ENCODE data around the gene FAM107A. TPM values are rescaled to one million over a fixed set of nuclear protein-coding genes. Genes with fewer than 3 reads are reported as not detected.

The FAM107A gene
- total RNA-seq, 1 experiment from 2014 or later = not detected

DNA sequence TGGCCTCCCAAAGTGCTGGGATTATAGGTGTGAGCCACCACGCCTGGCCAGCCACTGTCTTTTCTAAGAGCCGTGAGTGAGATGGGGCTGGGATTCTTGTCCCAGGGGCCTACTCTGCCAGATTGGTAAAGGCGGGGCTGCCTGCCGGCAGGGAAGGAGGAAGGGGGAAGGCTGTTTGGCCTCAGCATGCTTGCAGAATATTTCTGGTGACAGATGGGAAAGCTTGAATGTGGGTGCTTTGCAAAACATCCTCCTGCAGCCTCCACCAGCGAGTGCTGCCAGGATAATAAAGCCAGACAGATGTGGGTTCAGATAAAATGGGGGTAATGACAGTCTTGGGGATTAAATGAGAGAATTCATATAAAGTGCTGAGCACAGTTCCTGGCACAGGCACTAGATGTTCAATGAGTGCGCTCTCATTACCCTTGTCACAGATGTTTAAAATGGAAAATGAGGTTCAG is 20.4 kb downstream of the FAM107A start:
- H3K27me3 Mint-ChIP-seq (ENCODE audit: insufficient read depth, unreplicated experiment) = peaks cover 12% of the 10 kb centered on the region
- H3K27ac Mint-ChIP-seq (ENCODE audit: low read depth, unreplicated experiment) = no peak overlapping the region
- ChIA-PET POLR2A (interaction anchor here (1.1 kb wide), 1 partner anchor 19 kb away, joined by 3 read pairs; no protein-coding TSS in a partner anchor), CTCF (interaction anchor here (0.6 to 4.5 kb wide), 6 partner anchors 11 to 1781 kb away, joined by 3 to 60 read pairs (median 4); no protein-coding TSS in a partner anchor)
- BruUV-seq (replicated peaks) = no TSS peak
- H3K4me1 Mint-ChIP-seq (ENCODE audit: insufficient read depth, unreplicated experiment) = no peaks in the 10 kb centered on the region
- no peak for DNase-seq (ENCODE audit: unreplicated experiment)
- intact Hi-C loops (cut with micrococcal nuclease) = no loop called here
- TF ChIP-seq, protein P1, sequence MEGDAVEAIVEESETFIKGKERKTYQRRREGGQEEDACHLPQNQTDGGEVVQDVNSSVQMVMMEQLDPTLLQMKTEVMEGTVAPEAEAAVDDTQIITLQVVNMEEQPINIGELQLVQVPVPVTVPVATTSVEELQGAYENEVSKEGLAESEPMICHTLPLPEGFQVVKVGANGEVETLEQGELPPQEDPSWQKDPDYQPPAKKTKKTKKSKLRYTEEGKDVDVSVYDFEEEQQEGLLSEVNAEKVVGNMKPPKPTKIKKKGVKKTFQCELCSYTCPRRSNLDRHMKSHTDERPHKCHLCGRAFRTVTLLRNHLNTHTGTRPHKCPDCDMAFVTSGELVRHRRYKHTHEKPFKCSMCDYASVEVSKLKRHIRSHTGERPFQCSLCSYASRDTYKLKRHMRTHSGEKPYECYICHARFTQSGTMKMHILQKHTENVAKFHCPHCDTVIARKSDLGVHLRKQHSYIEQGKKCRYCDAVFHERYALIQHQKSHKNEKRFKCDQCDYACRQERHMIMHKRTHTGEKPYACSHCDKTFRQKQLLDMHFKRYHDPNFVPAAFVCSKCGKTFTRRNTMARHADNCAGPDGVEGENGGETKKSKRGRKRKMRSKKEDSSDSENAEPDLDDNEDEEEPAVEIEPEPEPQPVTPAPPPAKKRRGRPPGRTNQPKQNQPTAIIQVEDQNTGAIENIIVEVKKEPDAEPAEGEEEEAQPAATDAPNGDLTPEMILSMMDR (IDR thresholded peaks at IDR 0.05; ENCODE audit: unreplicated experiment) = no peak
- no peaks in the 10 kb centered on the region for H3K36me3 Mint-ChIP-seq (ENCODE audit: insufficient read depth, unreplicated experiment)
- no peak overlapping the region for H3K4me3 Mint-ChIP-seq (ENCODE audit: unreplicated experiment)
- no peaks in the 10 kb centered on the region for H3K9me3 Mint-ChIP-seq (ENCODE audit: unreplicated experiment)

DNA sequence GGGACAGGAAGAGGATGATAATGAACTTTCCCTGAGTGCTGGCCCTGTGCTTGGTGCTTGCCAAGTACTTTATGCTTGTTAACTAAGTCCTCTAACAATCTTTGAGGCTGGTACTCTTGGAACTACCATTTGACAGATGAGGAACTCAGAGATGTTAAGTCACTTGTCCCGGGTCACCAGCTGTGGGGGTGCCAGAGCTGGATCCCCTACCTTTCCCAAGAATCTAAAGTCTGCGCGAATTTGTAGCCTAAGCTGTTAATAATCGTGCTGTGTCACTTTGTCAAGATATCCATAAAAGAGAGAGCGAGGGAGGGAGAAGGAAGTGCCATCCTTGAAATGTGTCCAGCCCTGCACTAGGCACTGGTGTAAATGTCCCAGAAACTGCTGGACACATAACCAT is 21.2 kb downstream of the FAM107A start:
- no peaks in the 10 kb centered on the region for H3K9me3 Mint-ChIP-seq (ENCODE audit: unreplicated experiment)
- TF ChIP-seq, protein P1 (IDR thresholded peaks at IDR 0.05; ENCODE audit: unreplicated experiment) = no peak
- DNase-seq (ENCODE audit: unreplicated experiment) = no peak
- POLR2A ChIA-PET = no interaction called here
- no TSS peak for BruUV-seq (replicated peaks)
- no peak overlapping the region for H3K27ac Mint-ChIP-seq (ENCODE audit: low read depth, unreplicated experiment)
- CTCF ChIA-PET = interaction anchor here (0.8 to 4.5 kb wide), 4 partner anchors 8 to 73 kb away, joined by 3 to 60 read pairs (median 6); no protein-coding TSS in a partner anchor
- no peaks in the 10 kb centered on the region for H3K4me1 Mint-ChIP-seq (ENCODE audit: insufficient read depth, unreplicated experiment)
- peaks cover 12% of the 10 kb centered on the region for H3K27me3 Mint-ChIP-seq (ENCODE audit: insufficient read depth, unreplicated experiment)
- intact Hi-C loops (cut with micrococcal nuclease) = no loop called here
- H3K4me3 Mint-ChIP-seq (ENCODE audit: unreplicated experiment) = no peak overlapping the region
- H3K36me3 Mint-ChIP-seq (ENCODE audit: insufficient read depth, unreplicated experiment) = no peaks in the 10 kb centered on the region

DNA sequence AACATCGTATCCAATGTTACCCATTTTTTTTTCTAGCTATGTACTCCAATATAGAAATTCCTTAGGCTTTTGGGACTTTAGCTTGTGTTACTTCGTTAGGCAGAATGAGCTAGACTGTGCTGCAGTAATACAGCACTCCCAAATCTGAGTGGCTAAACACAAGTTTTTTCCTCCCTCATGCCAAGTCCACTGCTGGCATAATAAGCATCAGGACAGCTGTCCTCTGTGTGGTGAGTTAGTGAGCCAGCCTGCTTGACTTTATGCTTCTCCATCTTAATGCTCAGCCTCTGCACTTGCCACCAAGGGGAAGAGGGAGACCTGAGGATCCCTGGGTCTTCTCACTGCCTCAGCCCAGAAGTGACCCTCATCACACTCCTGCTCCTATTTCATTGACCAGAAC is 22.0 kb downstream of the FAM107A start:
- Mint-ChIP-seq H3K36me3 (ENCODE audit: insufficient read depth, unreplicated experiment) (no peaks in the 10 kb centered on the region), H3K4me1 (ENCODE audit: insufficient read depth, unreplicated experiment) (no peaks in the 10 kb centered on the region), H3K27me3 (ENCODE audit: insufficient read depth, unreplicated experiment) (peaks cover 12% of the 10 kb centered on the region), H3K9me3 (ENCODE audit: unreplicated experiment) (no peaks in the 10 kb centered on the region), H3K27ac (ENCODE audit: low read depth, unreplicated experiment) (no peak overlapping the region), H3K4me3 (ENCODE audit: unreplicated experiment) (no peak overlapping the region)
- no peak for DNase-seq (ENCODE audit: unreplicated experiment)
- POLR2A ChIA-PET = no interaction called here
- CTCF ChIA-PET = interaction anchor here (0.8 to 4.5 kb wide), 3 partner anchors 9 to 22 kb away, joined by 3 to 60 read pairs (median 5); no protein-coding TSS in a partner anchor
- BruUV-seq (replicated peaks) = no TSS peak
- intact Hi-C loops (cut with micrococcal nuclease) = no loop called here
- TF ChIP-seq, protein P1 (IDR thresholded peaks at IDR 0.05; ENCODE audit: unreplicated experiment) = no peak

DNA sequence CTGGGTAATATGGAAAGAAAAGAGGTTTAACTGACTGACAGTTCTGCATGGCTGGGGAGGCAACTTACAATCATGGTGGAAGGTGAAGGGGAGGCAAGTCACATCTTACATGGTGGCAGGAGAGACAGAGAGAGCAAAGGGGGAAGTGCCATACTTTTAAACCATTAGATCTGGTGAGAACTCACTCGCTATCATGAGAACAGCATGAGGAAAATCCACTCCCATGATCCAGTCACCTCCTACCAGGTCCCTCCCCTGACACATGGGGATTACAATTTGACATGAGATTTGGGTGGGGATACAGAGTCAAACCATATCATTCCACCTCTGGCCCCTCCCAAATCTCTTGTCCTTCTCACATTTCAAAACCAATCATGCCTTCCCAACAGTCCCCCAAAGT is 24.2 kb downstream of the FAM107A start:
- intact Hi-C loops (cut with micrococcal nuclease) = no loop called here

More for the DNA sequence above, 24.2 kb downstream of the FAM107A start:
- no peak for DNase-seq (ENCODE audit: unreplicated experiment)
- Mint-ChIP-seq H3K9me3 (ENCODE audit: unreplicated experiment) (no peaks in the 10 kb centered on the region), H3K36me3 (ENCODE audit: insufficient read depth, unreplicated experiment) (no peaks in the 10 kb centered on the region), H3K4me1 (ENCODE audit: insufficient read depth, unreplicated experiment) (no peaks in the 10 kb centered on the region), H3K4me3 (ENCODE audit: unreplicated experiment) (no peak overlapping the region), H3K27ac (ENCODE audit: low read depth, unreplicated experiment) (no peak overlapping the region), H3K27me3 (ENCODE audit: insufficient read depth, unreplicated experiment) (peaks cover 12% of the 10 kb centered on the region)
- CTCF ChIA-PET = no interaction called here
- BruUV-seq (replicated peaks) = no TSS peak
- TF ChIP-seq, protein P1 (IDR thresholded peaks at IDR 0.05; ENCODE audit: unreplicated experiment) = no peak
- POLR2A ChIA-PET = no interaction called here
